ENCODE data around the gene PTH2.

DNA sequence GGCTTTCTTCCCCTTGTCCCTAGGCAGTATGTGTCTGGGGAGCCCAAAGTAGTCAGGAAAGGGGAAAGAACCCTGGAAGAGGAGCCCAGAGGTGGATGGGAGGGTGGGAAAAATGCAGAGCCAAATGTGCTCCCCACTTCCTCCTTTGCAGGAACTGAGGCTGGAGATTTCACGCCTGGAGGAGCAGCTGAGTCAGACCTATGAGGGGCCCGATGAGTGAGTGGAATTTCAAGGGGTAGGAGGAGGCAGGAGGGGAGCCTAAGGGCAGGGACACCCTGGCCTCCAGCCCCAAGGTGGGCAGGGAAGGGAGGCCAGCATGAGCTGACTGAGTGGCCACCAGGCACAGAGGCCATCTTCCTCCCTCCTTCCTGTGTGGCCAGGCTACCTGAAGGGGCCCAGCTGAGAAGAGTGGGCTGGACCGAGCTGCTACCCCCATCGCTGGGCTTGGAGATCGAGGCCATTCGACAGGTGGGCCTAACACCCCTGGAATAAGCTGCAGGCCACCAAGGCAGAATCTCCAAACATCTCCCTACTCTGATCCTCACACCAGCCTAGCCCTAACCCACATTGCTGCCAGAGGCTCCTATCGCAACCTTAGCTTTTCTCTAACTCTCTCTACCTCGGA, 14.3 kb downstream of the PTH2 start:
- TF ChIP-seq, protein P1, sequence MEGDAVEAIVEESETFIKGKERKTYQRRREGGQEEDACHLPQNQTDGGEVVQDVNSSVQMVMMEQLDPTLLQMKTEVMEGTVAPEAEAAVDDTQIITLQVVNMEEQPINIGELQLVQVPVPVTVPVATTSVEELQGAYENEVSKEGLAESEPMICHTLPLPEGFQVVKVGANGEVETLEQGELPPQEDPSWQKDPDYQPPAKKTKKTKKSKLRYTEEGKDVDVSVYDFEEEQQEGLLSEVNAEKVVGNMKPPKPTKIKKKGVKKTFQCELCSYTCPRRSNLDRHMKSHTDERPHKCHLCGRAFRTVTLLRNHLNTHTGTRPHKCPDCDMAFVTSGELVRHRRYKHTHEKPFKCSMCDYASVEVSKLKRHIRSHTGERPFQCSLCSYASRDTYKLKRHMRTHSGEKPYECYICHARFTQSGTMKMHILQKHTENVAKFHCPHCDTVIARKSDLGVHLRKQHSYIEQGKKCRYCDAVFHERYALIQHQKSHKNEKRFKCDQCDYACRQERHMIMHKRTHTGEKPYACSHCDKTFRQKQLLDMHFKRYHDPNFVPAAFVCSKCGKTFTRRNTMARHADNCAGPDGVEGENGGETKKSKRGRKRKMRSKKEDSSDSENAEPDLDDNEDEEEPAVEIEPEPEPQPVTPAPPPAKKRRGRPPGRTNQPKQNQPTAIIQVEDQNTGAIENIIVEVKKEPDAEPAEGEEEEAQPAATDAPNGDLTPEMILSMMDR (conservative IDR thresholded peaks at IDR 0.05) = no peak
- TF ChIP-seq EZH2 (IDR thresholded peaks at IDR 0.05; ENCODE audit: low read depth) = no peak
